HepG2 (cell line): ENCODE measurements around the gene CEP68. TPM values are rescaled to one million over a fixed set of nuclear protein-coding genes. Genes with fewer than 3 reads are reported as not detected.

ENCODE experiments used
- AGO1 ChIP-seq: fragments of 200-400 bp; formaldehyde crosslinking; IDR thresholded peaks from 2 replicates; pipeline ENCODE4 v1.6.1; 2017; ENCODE audit warnings: mild to moderate bottlenecking, low read depth, low read length, moderate library complexity; ENCODE audit not compliant: poor library complexity, severe bottlenecking
- DPF2 ChIP-seq: sonication (generic); formaldehyde crosslinking; IDR thresholded peaks from 2 replicates; pipeline ENCODE4 v1.4.0; 2020; ENCODE audit warnings: mild to moderate bottlenecking, low read depth, missing genetic modification reagents, borderline replicate concordance
- FOSL1 ChIP-seq: sonication (generic); formaldehyde crosslinking; IDR thresholded peaks from 2 replicates; pipeline ENCODE4 v1.9.0; 2021; ENCODE audit warnings: missing genetic modification reagents, borderline replicate concordance
- FOXO1 ChIP-seq: sonication (generic); formaldehyde crosslinking; IDR thresholded peaks from 2 replicates; pipeline ENCODE4 v1.4.0; 2020; ENCODE audit warnings: missing genetic modification reagents
- GTF2F1 ChIP-seq: fragments of 150-350 bp; IDR thresholded peaks from 2 replicates; pipeline ENCODE4 v1.6.1; 2014; ENCODE audit warnings: low read length
- JDP2 ChIP-seq: sonication (generic); formaldehyde crosslinking; IDR thresholded peaks from 2 replicates; pipeline ENCODE4 v1.8.1; 2022; ENCODE audit warnings: missing genetic modification reagents, borderline replicate concordance
- KDM3A ChIP-seq: IDR thresholded peaks from 2 replicates; pipeline ENCODE4 v1.6.1; 2018; ENCODE audit warnings: low read depth, missing compliant biosample characterization
- MTA3 ChIP-seq: sonication (generic); formaldehyde crosslinking; IDR thresholded peaks from 2 replicates; pipeline ENCODE4 v1.4.0; 2020; ENCODE audit warnings: missing genetic modification reagents
- POLR2AphosphoS2 ChIP-seq: IDR thresholded peaks from 2 replicates; pipeline ENCODE4 v1.6.1; 2011; ENCODE audit warnings: low read depth, low read length, improper control_type of control experiment
- RFX1 ChIP-seq: fragments of 450-650 bp; IDR thresholded peaks from 2 replicates; pipeline ENCODE4 v1.6.1; 2017
- SMYD3 ChIP-seq: sonication (generic); formaldehyde crosslinking; IDR thresholded peaks from 2 replicates; pipeline ENCODE4 v1.8.1; 2023; ENCODE audit warnings: mild to moderate bottlenecking, missing genetic modification reagents
- SRY ChIP-seq: sonication (generic); formaldehyde crosslinking; IDR thresholded peaks from 2 replicates; pipeline ENCODE4 v1.8.0; 2022; ENCODE audit warnings: mild to moderate bottlenecking, missing genetic modification reagents
- ZC3H4 ChIP-seq: sonication (generic); formaldehyde crosslinking; IDR thresholded peaks from 2 replicates; pipeline ENCODE4 v1.4.0; 2020; ENCODE audit warnings: missing genetic modification reagents, borderline replicate concordance
- ZNF30 ChIP-seq: sonication (generic); formaldehyde crosslinking; IDR thresholded peaks from 2 replicates; pipeline ENCODE4 v1.5.0; 2020; ENCODE audit warnings: mild to moderate bottlenecking, missing genetic modification reagents
- ZNF589 ChIP-seq: sonication (generic); formaldehyde crosslinking; conservative IDR thresholded peaks from 2 replicates; pipeline ENCODE4 v1.8.0; 2022; ENCODE audit warnings: mild to moderate bottlenecking, moderate library complexity, missing genetic modification reagents
- ZNF644 ChIP-seq: IDR thresholded peaks from 2 replicates; pipeline ENCODE4 v1.6.1; 2016; ENCODE audit warnings: low read depth
- ZSCAN31 ChIP-seq: sonication (generic); formaldehyde crosslinking; IDR thresholded peaks from 2 replicates; pipeline ENCODE4 v1.5.0; 2020; ENCODE audit warnings: low read depth, mild to moderate bottlenecking, missing genetic modification reagents
- polyA plus RNA-seq, 8 experiments: library from polyadenylated mRNA; depleted of rRNA in 3 of 8; stranded (reverse) in 7 of 8; unstranded in 1 of 8; fragments of >200 nt; fragmentation: Illumina TruSeq in 4 of 8; extraction: Trizol in 4 of 8; gene quantifications; 2 replicates each; pipeline versions ENCODE4 v1.2.1 to v1.2.3, GENCODE V29; 2011 to 2016; ENCODE audit warnings: low read depth in 4 of 8, missing spikeins in 1 of 8, mixed read lengths in 1 of 8; ENCODE audit not compliant: insufficient read depth in 1 of 8
- total RNA-seq, 5 experiments: library from RNA; depleted of rRNA; stranded (reverse); fragments of >200 nt; fragmentation: Illumina TruSeq; extraction: Trizol; gene quantifications; 2 replicates each; pipeline ENCODE4 v1.2.3, GENCODE V29; 2016; ENCODE audit warnings: low read depth in 1 of 5
- TF ChIP-seq, protein P1 (sequence below): sonication (generic); formaldehyde crosslinking; conservative IDR thresholded peaks from 2 replicates; pipeline ENCODE4 v1.4.0; 2020; ENCODE audit warnings: missing genetic modification reagents
- TF ChIP-seq, protein P2 (sequence below): sonication (generic); formaldehyde crosslinking; IDR thresholded peaks from 2 replicates; pipeline ENCODE4 v1.4.0; 2020; ENCODE audit warnings: missing genetic modification reagents
- TF ChIP-seq, protein P3 (sequence below): IDR thresholded peaks from 2 replicates; pipeline ENCODE4 v1.6.1; 2016; ENCODE audit warnings: missing compliant biosample characterization, missing genetic modification reagents, borderline replicate concordance
- TF ChIP-seq, protein P4 (sequence below): sonication (generic); formaldehyde crosslinking; IDR thresholded peaks from 2 replicates; pipeline ENCODE4 v1.4.0; 2020; ENCODE audit warnings: missing genetic modification reagents, mild to moderate bottlenecking, borderline replicate concordance
- TF ChIP-seq, protein P5 (sequence below): sonication (generic); formaldehyde crosslinking; IDR thresholded peaks from 2 replicates; pipeline ENCODE4 v1.4.0; 2020; ENCODE audit warnings: missing genetic modification reagents

The CEP68 gene
- total and polyA plus RNA-seq, 2 of the 13 experiments (the other 11 are each of a cell fraction or from before 2014, with no cell fraction given) = 5.7 to 9.3 TPM

DNA sequence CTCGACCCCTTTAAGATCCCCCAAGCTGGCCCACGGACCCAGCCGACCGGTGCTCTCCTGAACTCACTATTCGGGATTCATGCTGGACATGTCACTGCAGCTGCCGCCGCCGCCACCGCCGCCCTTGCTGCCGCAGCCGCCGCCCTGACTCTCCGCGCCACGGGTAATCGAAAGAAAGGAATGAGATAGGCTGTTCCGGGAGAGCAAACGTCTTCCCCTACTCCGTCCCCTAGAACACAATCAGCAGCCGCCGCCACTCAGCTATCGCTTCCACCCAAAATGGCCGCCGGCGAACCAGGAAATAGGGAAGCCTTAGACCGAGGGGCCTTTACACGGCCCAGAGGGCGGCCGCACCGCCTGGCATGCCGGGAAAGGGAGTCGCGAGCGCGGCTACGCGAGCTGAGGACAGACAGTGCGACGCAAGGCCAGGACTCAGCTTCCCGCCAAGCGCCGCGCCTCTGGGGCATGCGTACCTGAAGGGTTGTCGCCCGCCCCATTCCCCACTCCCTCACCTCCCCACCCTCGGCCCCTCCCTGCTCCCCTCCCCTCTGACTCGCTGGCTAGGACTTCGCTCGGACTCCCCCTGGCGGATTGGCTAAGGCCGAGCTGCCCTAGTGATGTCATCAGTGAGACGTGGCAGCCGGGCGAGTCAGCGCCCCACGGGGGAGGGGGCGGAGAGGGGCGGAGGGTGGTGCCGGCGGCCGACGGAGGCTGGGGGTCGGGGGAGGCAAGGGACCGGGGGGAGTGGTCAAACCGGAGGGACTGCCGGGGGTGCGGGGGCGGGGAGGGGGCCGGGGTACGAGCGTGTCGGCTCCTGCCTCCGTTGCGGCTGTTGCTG is 73.8 kb downstream of the CEP68 start, which contains the start of gene RAB1A (continued):
- TF ChIP-seq POLR2AphosphoS2 (peak; percentile 91; the same call in 1 of the 2 replicates), ZC3H4 (CRISPR knock-in tag) (no peak), ZNF589 (CRISPR knock-in tag) (peak; percentile 75), SRY (CRISPR knock-in tag) (peak; percentile 80), AGO1 (peak; percentile 79), RFX1 (no peak), DPF2 (no peak), MTA3 (CRISPR knock-in tag) (no peak), GTF2F1 (peak; percentile 72; the same call in 1 of the 2 replicates), FOXO1 (CRISPR knock-in tag) (no peak), JDP2 (CRISPR knock-in tag) (no peak), ZNF644 (CRISPR knock-in tag) (no peak), ZNF30 (no peak), SMYD3 (CRISPR knock-in tag) (no peak; the same call in 1 of the 2 replicates), KDM3A (CRISPR knock-in tag) (no peak; the same call in 1 of the 2 replicates), ZSCAN31 (CRISPR knock-in tag) (peak; percentile 74), FOSL1 (no peak)
- TF ChIP-seq, protein P1, sequence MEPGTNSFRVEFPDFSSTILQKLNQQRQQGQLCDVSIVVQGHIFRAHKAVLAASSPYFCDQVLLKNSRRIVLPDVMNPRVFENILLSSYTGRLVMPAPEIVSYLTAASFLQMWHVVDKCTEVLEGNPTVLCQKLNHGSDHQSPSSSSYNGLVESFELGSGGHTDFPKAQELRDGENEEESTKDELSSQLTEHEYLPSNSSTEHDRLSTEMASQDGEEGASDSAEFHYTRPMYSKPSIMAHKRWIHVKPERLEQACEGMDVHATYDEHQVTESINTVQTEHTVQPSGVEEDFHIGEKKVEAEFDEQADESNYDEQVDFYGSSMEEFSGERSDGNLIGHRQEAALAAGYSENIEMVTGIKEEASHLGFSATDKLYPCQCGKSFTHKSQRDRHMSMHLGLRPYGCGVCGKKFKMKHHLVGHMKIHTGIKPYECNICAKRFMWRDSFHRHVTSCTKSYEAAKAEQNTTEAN (CRISPR knock-in tag) = no peak
- TF ChIP-seq, protein P2, sequence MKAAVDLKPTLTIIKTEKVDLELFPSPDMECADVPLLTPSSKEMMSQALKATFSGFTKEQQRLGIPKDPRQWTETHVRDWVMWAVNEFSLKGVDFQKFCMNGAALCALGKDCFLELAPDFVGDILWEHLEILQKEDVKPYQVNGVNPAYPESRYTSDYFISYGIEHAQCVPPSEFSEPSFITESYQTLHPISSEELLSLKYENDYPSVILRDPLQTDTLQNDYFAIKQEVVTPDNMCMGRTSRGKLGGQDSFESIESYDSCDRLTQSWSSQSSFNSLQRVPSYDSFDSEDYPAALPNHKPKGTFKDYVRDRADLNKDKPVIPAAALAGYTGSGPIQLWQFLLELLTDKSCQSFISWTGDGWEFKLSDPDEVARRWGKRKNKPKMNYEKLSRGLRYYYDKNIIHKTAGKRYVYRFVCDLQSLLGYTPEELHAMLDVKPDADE (CRISPR knock-in tag) = no peak
- TF ChIP-seq, protein P3, sequence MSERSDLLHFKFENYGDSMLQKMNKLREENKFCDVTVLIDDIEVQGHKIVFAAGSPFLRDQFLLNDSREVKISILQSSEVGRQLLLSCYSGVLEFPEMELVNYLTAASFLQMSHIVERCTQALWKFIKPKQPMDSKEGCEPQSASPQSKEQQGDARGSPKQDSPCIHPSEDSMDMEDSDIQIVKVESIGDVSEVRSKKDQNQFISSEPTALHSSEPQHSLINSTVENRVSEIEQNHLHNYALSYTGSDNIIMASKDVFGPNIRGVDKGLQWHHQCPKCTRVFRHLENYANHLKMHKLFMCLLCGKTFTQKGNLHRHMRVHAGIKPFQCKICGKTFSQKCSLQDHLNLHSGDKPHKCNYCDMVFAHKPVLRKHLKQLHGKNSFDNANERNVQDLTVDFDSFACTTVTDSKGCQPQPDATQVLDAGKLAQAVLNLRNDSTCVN = no peak
- TF ChIP-seq, protein P4, sequence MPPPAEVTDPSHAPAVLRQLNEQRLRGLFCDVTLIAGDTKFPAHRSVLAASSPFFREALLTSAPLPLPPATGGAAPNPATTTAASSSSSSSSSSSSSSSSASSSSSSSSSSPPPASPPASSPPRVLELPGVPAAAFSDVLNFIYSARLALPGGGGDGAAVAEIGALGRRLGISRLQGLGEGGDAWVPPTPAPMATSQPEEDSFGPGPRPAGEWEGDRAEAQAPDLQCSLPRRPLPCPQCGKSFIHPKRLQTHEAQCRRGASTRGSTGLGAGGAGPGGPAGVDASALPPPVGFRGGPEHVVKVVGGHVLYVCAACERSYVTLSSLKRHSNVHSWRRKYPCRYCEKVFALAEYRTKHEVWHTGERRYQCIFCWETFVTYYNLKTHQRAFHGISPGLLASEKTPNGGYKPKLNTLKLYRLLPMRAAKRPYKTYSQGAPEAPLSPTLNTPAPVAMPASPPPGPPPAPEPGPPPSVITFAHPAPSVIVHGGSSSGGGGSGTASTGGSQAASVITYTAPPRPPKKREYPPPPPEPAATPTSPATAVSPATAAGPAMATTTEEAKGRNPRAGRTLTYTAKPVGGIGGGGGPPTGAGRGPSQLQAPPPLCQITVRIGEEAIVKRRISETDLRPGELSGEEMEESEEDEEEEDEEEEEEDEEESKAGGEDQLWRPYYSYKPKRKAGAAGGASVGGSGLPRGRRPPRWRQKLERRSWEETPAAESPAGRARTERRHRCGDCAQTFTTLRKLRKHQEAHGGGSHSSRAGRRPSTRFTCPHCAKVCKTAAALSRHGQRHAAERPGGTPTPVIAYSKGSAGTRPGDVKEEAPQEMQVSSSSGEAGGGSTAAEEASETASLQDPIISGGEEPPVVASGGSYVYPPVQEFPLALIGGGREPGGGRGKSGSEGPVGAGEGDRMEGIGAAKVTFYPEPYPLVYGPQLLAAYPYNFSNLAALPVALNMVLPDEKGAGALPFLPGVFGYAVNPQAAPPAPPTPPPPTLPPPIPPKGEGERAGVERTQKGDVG (CRISPR knock-in tag) = no peak; the same call in 1 of the 2 replicates
- TF ChIP-seq, protein P5, sequence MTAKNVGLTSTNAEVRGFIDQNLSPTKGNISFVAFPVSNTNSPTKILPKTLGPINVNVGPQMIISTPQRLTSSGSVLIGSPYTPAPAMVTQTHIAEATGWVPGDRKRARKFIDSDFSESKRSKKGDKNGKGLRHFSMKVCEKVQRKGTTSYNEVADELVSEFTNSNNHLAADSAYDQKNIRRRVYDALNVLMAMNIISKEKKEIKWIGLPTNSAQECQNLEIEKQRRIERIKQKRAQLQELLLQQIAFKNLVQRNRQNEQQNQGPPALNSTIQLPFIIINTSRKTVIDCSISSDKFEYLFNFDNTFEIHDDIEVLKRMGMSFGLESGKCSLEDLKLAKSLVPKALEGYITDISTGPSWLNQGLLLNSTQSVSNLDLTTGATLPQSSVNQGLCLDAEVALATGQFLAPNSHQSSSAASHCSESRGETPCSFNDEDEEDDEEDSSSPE (CRISPR knock-in tag) = peak; percentile 78
